IPS-NIHi11 (cell line): ENCODE results near the gene FAM25G.

Source experiments
- DNase-seq: peaks from one replicate; pipeline ENCODE4 v3.0.0; 2012; ENCODE audit warnings: mixed read lengths, low spot score

Gene FAM25G

DNA sequence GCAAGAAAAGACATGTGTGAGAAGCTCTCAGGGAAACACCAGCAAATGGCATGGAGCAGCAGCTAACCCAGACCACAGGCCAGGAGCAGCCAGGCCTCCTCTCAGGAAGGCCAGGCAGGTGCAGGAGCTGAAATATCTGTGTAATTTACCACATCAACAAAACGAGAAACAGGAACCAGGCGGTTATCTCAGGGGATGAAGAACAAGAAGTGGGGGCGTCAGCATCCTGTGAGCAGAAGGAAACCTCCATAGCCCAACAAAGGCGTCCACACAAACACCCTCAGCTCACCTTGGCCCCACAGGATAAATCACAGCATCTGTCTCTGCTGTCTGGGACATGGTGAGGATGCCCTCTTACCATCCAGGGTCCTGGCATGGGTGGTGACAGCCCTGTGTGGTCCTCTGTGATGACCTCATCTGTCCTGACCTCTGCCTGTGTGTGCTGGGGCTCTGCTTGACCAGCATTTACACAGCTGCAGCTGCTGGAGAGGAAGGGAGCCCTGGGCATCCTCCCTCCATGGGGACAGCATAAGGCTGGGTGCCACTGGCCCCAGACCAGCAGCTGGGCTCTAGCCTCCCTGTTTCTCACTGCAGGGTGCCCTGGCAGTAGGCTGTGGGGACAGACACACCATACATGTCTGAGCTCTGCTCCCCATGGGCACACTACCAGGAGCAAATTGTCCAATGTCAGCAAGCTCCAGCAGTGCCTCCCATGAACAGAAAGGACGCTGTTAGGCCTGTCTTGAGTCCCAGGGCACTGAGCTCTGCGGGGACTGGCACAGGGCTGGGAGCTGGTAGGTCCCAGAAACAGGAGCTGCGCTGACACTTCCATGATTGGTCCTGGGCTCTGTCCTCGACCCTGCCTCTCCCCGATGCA is 42.2 kb downstream of the FAM25G start:
- no peak for DNase-seq

GRCh38 chr10:47447705-47448104 is 43.8 kb downstream of the FAM25G start:
- DNase-seq, result no peak

- no peak for DNase-seq
Measured at GRCh38 chr10:47447209-47447608, 44.3 kb downstream of the FAM25G start.

DNA sequence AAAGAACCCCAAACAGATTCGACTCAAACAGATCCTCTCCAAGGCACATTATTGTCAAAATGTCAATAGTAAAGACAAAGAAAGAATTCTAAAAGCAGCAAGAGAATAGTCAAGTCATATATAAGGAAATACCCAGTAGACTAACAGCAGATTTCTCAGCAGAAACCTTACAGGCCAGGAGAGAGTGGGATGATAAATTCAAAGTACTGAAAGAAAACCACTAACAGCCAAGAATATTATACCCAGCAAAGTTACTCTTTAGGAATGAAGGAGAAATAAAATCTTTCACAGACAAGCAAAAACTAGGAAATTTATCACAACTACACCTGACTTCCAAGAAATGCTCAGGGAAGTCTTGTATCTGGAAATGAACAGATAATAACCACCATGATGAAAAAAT is 45.8 kb downstream of the FAM25G start:
- DNase-seq, result no peak

DNA sequence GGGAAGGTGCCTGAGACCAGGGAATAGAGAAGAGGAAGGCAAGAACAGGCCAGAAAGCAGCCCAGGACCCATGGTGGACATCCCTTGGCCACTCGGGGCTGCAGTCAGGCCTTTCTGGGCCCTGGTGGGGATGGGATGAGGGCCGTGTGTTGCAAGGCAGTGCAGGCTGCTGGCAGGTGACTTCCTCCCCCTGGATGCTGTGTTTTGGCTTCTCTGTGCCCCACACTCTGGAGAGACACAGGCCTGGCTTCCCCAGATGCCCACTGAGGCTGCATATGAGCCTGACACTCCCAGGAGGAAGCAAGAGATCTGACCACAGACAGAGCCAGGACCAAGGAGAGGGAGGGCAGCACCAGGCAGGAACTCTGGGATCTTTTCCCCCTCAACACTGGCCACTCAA is 47.5 kb downstream of the FAM25G start:
- DNase-seq, result no peak

DNA sequence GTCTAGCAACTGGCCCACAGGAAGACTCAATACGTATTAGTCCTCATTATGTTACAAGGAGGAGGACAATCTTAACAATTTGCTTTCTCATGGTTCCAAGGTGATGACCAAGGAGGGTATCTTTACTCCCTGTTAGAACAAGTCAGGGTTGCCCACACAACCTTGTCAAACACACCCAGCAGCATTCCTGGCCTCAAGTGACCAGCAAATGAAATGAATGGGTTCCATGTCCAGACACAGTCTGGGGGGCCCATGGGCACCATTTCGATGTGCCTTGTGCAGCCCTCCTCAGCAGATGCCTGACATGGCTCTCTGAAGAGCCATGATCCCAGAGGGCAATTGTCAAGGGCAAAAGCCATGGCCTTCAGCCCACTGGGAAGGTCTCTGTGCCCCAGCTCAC is 48.4 kb downstream of the FAM25G start:
- DNase-seq, result no peak

- DNase-seq, result no peak
Measured at GRCh38 chr10:47442351-47442750, 49.1 kb downstream of the FAM25G start.

DNA sequence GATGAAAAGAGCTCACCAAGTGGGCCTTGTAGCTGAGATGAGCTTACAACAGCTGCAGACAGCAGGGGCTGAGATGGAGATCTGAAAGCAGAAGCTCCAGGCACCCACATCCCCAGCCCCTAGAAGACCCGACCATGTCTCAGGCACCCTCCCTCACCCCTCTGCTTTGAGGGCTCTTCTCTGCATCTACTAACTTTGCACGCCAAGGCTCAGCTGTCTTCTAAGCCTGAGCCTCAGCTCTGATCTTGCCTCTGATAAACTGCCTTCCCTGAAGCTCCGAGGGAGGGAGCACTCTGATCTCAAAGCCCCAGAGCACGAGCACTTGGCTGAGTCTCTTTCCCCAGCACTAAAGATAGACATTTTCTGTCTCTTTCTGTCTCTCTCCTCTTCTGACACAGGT is 49.6 kb downstream of the FAM25G start:
- DNase-seq, result no peak

DNA sequence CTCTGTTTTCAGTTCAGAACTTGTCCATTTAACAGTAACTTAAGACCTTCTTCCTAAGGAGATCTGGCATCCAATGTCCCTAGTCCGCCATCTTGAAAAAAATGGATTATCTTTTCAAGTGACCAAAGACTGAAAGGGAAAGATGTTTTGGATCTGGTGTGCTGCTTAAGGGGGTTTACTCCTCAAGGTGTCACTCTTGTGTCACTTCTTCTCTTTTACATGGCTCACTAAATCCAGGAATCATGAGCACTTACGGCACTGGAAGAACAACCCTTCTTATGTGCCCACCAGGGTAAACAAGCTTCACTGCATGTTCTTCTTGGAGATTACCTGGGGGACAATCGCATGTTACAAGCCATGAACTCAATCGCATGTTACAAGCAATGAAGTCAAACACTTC is 51.3 kb downstream of the FAM25G start:
- no peak for DNase-seq

- DNase-seq, result peak; percentile 82
Measured at GRCh38 chr10:47438857-47439474, 52.5 kb downstream of the FAM25G start.
